Lower lobe of right lung (tissue), 2 donors: Measurements from ENCODE around the gene OCA2. TPM values are rescaled to one million over a fixed set of nuclear protein-coding genes. Genes with fewer than 3 reads are reported as not detected.
"Not testable (repeated sequence)": the region's sequence is repeated elsewhere in the genome, so short reads cannot be mapped to it uniquely, and the experiment has no call there.

Experiments
- ATAC-seq, 2 donors: fragments of 200-7000 bp; cut with Tn5 transposase; one replicate each; pipeline ENCODE4 v1.9.1; 2020 to 2022; ENCODE audit warnings: mild to moderate bottlenecking in 2 of 2, moderate library complexity in 2 of 2
- DNase-seq: peaks from one replicate; pipeline ENCODE4 v3.0.0-alpha.2; 2020
- H3K27ac ChIP-seq: fragments of 200-600 bp; one replicate; pipeline ENCODE4 v1.8.0; 2022
- H3K27me3 ChIP-seq: fragments of 200-600 bp; one replicate; pipeline ENCODE4 v1.8.0; 2022; ENCODE audit warnings: low read depth
- H3K36me3 ChIP-seq: fragments of 200-600 bp; one replicate; pipeline ENCODE4 v1.8.0; 2022; ENCODE audit warnings: mild to moderate bottlenecking
- H3K4me1 ChIP-seq: fragments of 200-600 bp; one replicate; pipeline ENCODE4 v1.8.0; 2022
- H3K4me3 ChIP-seq: fragments of 200-600 bp; one replicate; pipeline ENCODE4 v1.8.0; 2022; ENCODE audit warnings: mild to moderate bottlenecking
- H3K9me3 ChIP-seq: fragments of 200-600 bp; one replicate; pipeline ENCODE4 v1.8.0; 2022
- CTCF ChIP-seq: fragments of 200-600 bp; IDR thresholded peaks from one replicate; pipeline ENCODE4 v1.8.0; 2022; ENCODE audit warnings: antibody characterized with exemption, mild to moderate bottlenecking
- intact Hi-C: fragments of 100-400 bp; cut with DNase I; formaldehyde crosslinking; loops from one replicate; pipeline ENCODE4 v1.11.0; 2022
- total RNA-seq: library from RNA; stranded (reverse); fragmentation: NEBNext Ultra II Directional; extraction: Animal tissue kit (Norgen Biotek cat#: 25700); gene quantifications from one replicate; pipeline ENCODE4 v1.2.1, GENCODE V29; 2021
- donor health status: DM: no; HTN: yes; CAD: no; lungs with severe emphysema.

Gene OCA2
- total RNA-seq, 1 donor from 2014 or later, result 1.2 TPM

- DNase-seq (no peak), ATAC-seq (no peak)
- TF ChIP-seq CTCF, result no peak
- no peak overlapping the region for H3K27ac ChIP-seq
- no peaks in the 10 kb centered on the region for H3K27me3 ChIP-seq
- H3K4me1 ChIP-seq, result no peaks in the 10 kb centered on the region
- no peak overlapping the region for H3K4me3 ChIP-seq
- H3K36me3 ChIP-seq, result no peaks in the 10 kb centered on the region
- no peaks in the 10 kb centered on the region for H3K9me3 ChIP-seq
- intact Hi-C loops, result no loop called here
Observed at GRCh38 chr15:27956285-27956684, 142.8 kb downstream of the OCA2 start.

DNA sequence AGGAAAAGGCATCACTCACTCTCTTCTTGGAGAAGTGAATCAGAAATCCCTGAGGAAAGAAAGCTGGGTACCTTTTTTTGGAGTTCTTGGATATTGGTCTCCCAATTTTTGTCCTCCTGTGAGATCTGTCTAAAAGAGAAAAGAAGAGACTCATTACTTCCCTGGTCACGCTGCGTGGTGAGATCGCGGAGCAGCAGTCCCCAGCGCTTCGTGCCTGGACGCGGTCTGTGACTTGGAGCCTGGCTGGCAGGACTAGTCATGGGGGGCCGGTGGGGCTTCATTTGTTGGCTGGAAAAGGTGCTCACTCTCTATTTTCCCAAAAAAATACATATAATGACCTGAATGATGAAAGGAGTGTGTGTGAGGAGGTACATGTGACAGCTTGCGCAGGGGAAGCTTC, 144.0 kb downstream of the OCA2 start:
- Histone ChIP-seq H3K27ac (no peak overlapping the region), H3K9me3 (no peaks in the 10 kb centered on the region), H3K36me3 (no peaks in the 10 kb centered on the region), H3K27me3 (no peaks in the 10 kb centered on the region), H3K4me3 (no peak overlapping the region), H3K4me1 (no peaks in the 10 kb centered on the region)
- ATAC-seq (no peak), DNase-seq (no peak)
- intact Hi-C loops, result no loop called here
- no peak for TF ChIP-seq CTCF

DNA sequence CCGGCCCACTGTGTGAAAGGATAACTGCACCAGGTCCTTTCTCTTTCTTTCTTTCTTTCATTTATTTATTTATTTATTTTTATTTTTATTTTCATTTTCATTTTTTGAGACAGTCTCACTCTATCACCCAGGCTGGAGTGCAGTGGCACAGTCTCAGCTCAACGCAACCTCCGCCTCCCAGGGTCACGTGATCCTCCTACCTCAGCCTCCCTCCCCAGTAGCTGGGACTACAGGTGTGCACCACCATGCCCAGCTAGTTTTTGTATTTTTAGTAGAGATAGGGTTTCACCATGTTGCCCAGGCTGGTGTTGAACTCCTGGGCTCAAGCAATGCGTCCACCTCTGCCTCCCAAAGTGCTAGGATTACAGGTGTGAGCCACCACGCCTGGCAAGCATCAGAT, 146.5 kb downstream of the OCA2 start:
- H3K36me3 ChIP-seq, H3K4me1 ChIP-seq, DNase-seq, intact Hi-C loops, H3K9me3 ChIP-seq, H3K4me3 ChIP-seq, H3K27me3 ChIP-seq, H3K27ac ChIP-seq, ATAC-seq: not testable (repeated sequence)

DNA sequence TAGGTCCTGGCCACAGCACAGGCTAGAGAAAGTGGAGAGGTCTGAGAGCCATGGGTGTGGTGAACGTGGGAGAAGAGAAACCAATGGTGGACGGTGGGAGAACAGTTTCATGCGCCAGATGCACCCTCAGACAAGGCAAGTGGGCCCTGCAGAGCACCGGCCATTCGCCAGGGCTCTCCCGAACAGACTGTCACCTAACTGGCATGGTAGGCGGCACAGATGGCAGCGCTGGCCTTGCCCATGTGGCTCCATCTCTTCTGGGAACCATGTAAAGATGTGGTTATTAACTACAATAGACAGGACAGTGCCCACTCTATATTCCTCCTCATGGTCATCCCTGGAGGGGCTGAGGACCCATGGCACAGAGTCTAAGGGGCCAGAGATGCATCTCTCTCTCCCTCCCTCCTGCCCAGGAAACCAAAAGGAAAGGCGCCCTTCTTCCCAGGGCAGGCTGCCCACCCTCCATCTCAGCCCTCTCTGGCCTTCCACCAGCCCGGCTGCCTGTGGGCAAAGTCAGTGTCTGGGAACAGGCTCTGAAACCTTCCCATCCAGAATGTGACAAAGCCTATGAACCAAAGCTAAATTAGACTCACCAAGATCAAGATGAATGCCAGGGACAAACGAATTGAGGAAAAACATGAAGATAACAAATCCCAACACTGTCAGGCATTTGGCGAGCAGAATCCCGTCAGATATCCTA, 147.8 kb downstream of the OCA2 start:
- intact Hi-C loops, result no loop called here
- H3K4me1 ChIP-seq, result no peaks in the 10 kb centered on the region
- TF ChIP-seq CTCF, result no peak
- no peak overlapping the region for H3K4me3 ChIP-seq
- H3K27ac ChIP-seq, result no peak overlapping the region
- no peaks in the 10 kb centered on the region for H3K27me3 ChIP-seq
- H3K9me3 ChIP-seq, result no peaks in the 10 kb centered on the region
- no peaks in the 10 kb centered on the region for H3K36me3 ChIP-seq
- ATAC-seq (no peak), DNase-seq (no peak)

DNA sequence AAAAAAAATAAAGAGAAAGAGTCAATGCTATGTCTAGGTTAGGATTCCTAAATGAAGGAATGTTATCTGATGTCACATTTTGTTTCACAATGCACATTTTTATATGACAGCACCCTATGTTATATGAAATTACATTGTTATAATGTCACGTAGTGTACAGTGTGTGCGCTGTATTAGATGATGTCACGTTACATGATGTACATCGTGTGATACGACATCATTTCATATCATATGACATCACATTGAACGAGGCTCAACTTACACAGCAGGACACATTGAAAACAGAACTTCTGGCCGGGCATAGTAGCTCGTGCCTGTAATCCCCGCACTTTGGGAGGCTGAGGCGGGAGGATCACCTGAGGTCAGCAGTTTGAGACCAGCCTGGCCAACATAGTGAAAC, 150.0 kb downstream of the OCA2 start:
- ATAC-seq (no peak), DNase-seq (no peak)
- intact Hi-C loops, result no loop called here
- TF ChIP-seq CTCF, result no peak
- no peaks in the 10 kb centered on the region for H3K36me3 ChIP-seq
- H3K27ac ChIP-seq, result no peak overlapping the region
- H3K4me1 ChIP-seq, result no peaks in the 10 kb centered on the region
- H3K9me3 ChIP-seq, result no peaks in the 10 kb centered on the region
- no peaks in the 10 kb centered on the region for H3K27me3 ChIP-seq
- no peak overlapping the region for H3K4me3 ChIP-seq

DNA sequence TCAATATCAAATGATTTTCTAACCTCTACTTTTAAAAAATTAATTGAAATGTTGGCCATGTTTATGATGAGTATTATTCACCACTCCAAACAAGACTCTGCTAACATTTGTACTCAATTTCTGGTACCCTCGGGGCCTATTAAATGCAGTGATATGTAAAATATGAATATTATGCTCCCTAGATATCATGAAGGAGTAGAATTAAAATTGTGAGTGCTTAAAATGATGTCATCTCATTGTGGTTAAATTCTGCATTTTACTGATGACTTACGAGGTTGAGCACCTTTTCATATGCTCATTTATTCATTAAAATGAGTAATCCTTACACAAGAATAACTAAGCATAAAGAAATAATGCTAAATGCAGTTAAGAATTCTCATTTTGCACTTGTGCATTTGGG, 159.9 kb downstream of the OCA2 start:
- Histone ChIP-seq H3K4me3 (no peak overlapping the region), H3K36me3 (no peaks in the 10 kb centered on the region), H3K4me1 (no peaks in the 10 kb centered on the region), H3K27me3 (no peaks in the 10 kb centered on the region), H3K27ac (no peak overlapping the region), H3K9me3 (no peaks in the 10 kb centered on the region)
- ATAC-seq (no peak), DNase-seq (no peak)
- no peak for TF ChIP-seq CTCF
- intact Hi-C loops, result no loop called here
